Small intestine (tissue), 7 donors: ENCODE results near the gene KHDRBS2. TPM values are rescaled to one million over a fixed set of nuclear protein-coding genes. Genes with fewer than 3 reads are reported as not detected.
A peak's percentile ranks its signal among the peaks of the same experiment; 100 is the strongest.

Experiments
- DNase-seq, 2 donors: peaks; one replicate each; pipeline versions ENCODE4 v3.0.0 to v3.0.0-alpha.2; 2013
- FAIRE-seq: peaks from 2 replicates; lab custom pipeline; 2012; peaks lifted over from hg19 to GRCh38; lab: Jason Lieb, UNC
- H3K27ac ChIP-seq, 3 donors: one replicate each; pipeline ENCODE4 v1.5.1; 2013; ENCODE audit warnings: low read length in 2 of 3, mild to moderate bottlenecking in 2 of 3, control low read depth in 1 of 3, inconsistent platforms in 1 of 3, low read depth in 1 of 3, moderate library complexity in 1 of 3
- H3K27me3 ChIP-seq, 3 donors: one replicate each; pipeline ENCODE4 v1.6.1; 2013; ENCODE audit warnings: low read length in 3 of 3, inconsistent platforms in 1 of 3; ENCODE audit not compliant: control insufficient read depth in 3 of 3, insufficient read depth in 3 of 3
- H3K36me3 ChIP-seq, 3 donors: one replicate each; pipeline ENCODE4 v1.6.1; 2013; ENCODE audit warnings: low read length in 3 of 3, inconsistent platforms in 1 of 3, low read depth in 1 of 3, mild to moderate bottlenecking in 1 of 3, moderate library complexity in 1 of 3; ENCODE audit not compliant: control insufficient read depth in 3 of 3, insufficient read depth in 2 of 3
- H3K4me1 ChIP-seq, 3 donors: one replicate each; pipeline ENCODE4 v1.6.1; 2013; ENCODE audit warnings: low read length in 2 of 3, inconsistent platforms in 1 of 3, low read depth in 1 of 3, mild to moderate bottlenecking in 1 of 3, moderate library complexity in 1 of 3; ENCODE audit not compliant: control insufficient read depth in 3 of 3, insufficient read depth in 2 of 3
- H3K4me3 ChIP-seq, 3 donors: one replicate each; pipeline ENCODE4 v1.5.1; 2013; ENCODE audit warnings: low read length in 3 of 3, control low read depth in 1 of 3, inconsistent platforms in 1 of 3, low read depth in 1 of 3, mild to moderate bottlenecking in 1 of 3, moderate library complexity in 1 of 3
- H3K9me3 ChIP-seq, 2 donors: one replicate each; pipeline ENCODE4 v1.6.1; 2013; ENCODE audit warnings: low read depth in 1 of 2, low read length in 1 of 2; ENCODE audit not compliant: control insufficient read depth in 2 of 2, insufficient read depth in 1 of 2
- WGBS, 3 donors: extraction: QIAGEN DNeasy Blood & Tissue Kit; methylation state at CpG; one replicate each; pipeline ENCODE4 v1.1.7; 2013; 5-methylcytosine and 5-hydroxymethylcytosine counted together
- polyA plus RNA-seq, 4 donors: library from polyadenylated mRNA; stranded (reverse) in 3 of 4; unstranded in 1 of 4; fragments of 200-250 nt in 3 of 4; fragments of 120-200 nt in 1 of 4; gene quantifications; one replicate each; pipeline versions ENCODE4 v1.2.1 to v1.2.3, GENCODE V29; 2013
- donor health status: healthy with polysubstance abuse.
- donor health status: control.
- donor health status: control.
- donor health status: Bipolar disorder and iron deficiency.
- donor health status: healthy.

The KHDRBS2 gene
- polyA plus RNA-seq, 4 donors, result 0.19 to 9.0 TPM; not detected in 2

DNA sequence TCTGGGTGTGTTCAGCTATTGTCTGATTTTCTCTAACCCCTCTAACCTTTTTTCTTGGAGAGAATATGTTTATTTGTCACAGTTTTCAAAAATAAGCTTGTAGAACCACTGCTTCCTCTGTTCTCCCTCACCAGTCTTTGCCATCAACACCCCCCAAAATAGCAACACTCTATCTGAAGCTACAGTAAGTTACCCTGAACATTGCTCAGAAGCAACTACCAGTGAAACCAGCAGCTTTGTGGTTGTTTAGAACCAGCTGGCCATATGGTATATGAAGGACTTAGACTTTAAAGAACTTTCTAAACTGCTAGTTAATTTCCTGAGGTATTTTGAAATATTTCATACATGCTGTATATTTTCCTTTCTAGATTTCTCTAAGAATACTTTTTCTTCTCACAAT, 242.9 kb downstream of the KHDRBS2 start:
- Histone ChIP-seq H3K4me3 (no peak overlapping the region), H3K9me3 (no peaks in the 10 kb centered on the region), H3K27me3 (no peaks in the 10 kb centered on the region), H3K4me1 (no peaks in the 10 kb centered on the region), H3K27ac (no peak overlapping the region), H3K36me3 (peaks cover 0 to 3% (median 0%) of the 10 kb centered on the region in 3 donors)
- DNase-seq (no peak), FAIRE-seq (no peak)

DNA sequence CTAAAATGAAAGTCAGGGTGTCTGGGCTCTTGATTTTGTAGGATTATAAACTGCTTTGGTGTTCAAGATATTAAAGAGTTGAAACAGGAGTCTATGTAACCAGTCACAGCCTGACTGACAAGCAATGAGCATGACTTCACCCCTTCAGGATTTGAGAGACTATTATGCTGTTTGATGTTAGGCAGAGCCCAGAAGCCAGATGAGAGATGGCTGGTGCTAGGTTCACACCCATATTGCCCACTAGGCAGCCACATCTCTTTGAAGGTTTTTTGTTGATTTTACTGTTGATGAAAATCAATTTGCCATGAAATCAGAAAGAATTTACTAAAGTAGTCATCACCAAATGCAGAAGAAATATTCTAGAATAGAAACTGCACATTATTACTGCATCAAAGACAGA, 243.6 kb downstream of the KHDRBS2 start:
- DNase-seq (no peak), FAIRE-seq (no peak)
- peaks cover 0 to 3% (median 0%) of the 10 kb centered on the region in 3 donors for H3K36me3 ChIP-seq
- no peaks in the 10 kb centered on the region for H3K4me1 ChIP-seq
- H3K27me3 ChIP-seq, result no peaks in the 10 kb centered on the region
- no peak overlapping the region for H3K4me3 ChIP-seq
- H3K27ac ChIP-seq, result no peak overlapping the region
- H3K9me3 ChIP-seq, result no peaks in the 10 kb centered on the region

DNA sequence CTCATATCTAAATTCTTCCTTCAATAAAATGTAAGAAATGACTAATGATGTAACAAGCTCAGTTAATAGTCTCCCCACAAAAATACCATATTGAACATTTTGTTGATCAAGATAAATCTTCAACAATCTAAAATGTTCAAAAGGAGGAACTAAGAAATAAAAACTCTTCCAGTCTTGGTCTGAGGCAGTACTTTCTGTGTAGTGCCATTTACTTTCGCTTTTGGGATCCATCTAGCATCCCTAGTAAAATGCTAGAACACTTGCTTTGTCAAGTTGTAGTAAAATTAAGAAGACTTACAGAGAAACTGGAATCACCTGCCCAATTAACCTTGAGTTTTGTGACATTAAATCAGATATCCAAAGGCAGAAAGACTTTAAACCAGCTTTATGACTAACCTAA, 246.4 kb downstream of the KHDRBS2 start:
- WGBS, 3 donors, result 58 to 79% (median 67%) methylated on average over 1 of the region's 1 CpG

DNA sequence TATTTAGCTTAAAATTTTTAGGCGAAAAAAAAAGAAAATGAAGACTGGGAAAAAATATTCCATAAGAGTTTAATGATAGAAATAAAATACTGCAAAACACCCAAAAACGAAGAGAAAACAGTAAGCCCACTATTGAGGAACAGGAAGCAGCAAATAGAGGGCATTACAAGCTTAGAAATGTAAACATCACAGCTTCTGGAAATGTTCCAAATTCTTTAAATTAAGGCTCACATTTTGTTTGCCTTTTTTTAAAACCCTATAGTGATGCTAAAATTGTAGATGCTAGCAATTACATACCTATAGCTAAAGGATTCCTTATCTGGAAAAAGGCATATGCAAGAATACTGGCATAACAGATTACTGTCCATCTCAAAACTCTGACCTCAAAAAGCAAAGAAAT, 248.6 kb downstream of the KHDRBS2 start:
- H3K9me3 ChIP-seq, result no peaks in the 10 kb centered on the region
- 60 to 71% (median 65%) methylated on average over 2 of the region's 2 CpGs for WGBS, 3 donors
- no peak for FAIRE-seq
- no peaks in the 10 kb centered on the region for H3K4me1 ChIP-seq
- H3K27ac ChIP-seq, result no peak overlapping the region
- no peak for DNase-seq
- H3K27me3 ChIP-seq, result no peaks in the 10 kb centered on the region
- H3K36me3 ChIP-seq, result no peaks in the 10 kb centered on the region
- no peak overlapping the region for H3K4me3 ChIP-seq

More for the DNA sequence above, 246.4 kb downstream of the KHDRBS2 start:
- DNase-seq (peak in 1 of 2 donors; percentile 6), FAIRE-seq (no peak)
- Histone ChIP-seq H3K27me3 (no peaks in the 10 kb centered on the region), H3K4me1 (no peaks in the 10 kb centered on the region), H3K27ac (no peak overlapping the region), H3K9me3 (no peaks in the 10 kb centered on the region), H3K36me3 (peaks cover 0 to 3% (median 0%) of the 10 kb centered on the region in 3 donors), H3K4me3 (no peak overlapping the region)

DNA sequence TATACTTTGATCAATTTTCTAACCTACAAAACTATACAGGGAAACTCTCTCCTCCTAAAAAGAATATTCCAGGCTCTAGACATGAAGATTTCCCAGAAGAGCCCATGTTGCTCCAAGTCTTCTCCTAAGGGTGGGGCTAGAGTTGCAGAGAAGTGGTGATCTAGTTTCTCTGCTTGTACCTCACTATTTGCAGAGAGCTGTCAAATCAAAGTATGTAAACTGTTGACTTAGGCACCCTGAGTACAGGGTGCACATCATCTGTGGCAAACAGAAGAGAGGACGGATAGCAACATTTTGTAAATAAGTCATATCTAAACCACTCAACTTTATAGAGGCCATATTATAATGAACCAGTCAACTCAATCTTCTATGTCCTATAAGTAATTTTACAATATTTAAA, 250.1 kb downstream of the KHDRBS2 start:
- Histone ChIP-seq H3K36me3 (no peaks in the 10 kb centered on the region), H3K4me3 (no peak overlapping the region), H3K9me3 (no peaks in the 10 kb centered on the region), H3K27ac (no peak overlapping the region), H3K4me1 (no peaks in the 10 kb centered on the region), H3K27me3 (no peaks in the 10 kb centered on the region)
- no peak for DNase-seq
- 79 to 93% (median 84%) methylated on average over 1 of the region's 1 CpG for WGBS, 3 donors
- no peak for FAIRE-seq

DNA sequence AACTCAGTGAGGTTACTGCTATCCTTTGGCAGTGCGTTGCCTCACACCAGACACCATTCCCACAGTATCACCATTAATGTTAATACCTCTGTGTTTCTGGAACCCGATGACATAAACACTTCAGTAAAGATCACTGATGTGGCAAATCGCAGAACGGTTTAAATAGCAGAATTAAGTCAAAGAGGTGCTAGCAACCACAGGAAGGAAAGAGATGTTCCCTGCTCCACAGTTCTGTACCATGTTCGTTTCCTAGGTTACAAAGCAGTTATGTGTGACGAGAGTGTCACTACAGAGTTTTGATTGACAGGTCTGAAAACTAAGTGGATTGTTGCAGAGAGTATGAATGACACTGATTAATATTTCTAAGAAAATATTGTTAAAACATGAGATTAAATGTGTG, 272.3 kb downstream of the KHDRBS2 start:
- peaks cover 0 to 6% (median 0%) of the 10 kb centered on the region in 3 donors for H3K36me3 ChIP-seq
- H3K4me1 ChIP-seq, result no peaks in the 10 kb centered on the region
- DNase-seq, result no peak
- H3K9me3 ChIP-seq, result peaks cover 0 to 9% of the 10 kb centered on the region in 2 donors
- no peak for FAIRE-seq
- H3K27me3 ChIP-seq, result no peaks in the 10 kb centered on the region
- H3K4me3 ChIP-seq, result no peak overlapping the region
- WGBS, 3 donors, result 66 to 80% (median 72%) methylated on average over 6 of the region's 6 CpGs
- no peak overlapping the region for H3K27ac ChIP-seq

DNA sequence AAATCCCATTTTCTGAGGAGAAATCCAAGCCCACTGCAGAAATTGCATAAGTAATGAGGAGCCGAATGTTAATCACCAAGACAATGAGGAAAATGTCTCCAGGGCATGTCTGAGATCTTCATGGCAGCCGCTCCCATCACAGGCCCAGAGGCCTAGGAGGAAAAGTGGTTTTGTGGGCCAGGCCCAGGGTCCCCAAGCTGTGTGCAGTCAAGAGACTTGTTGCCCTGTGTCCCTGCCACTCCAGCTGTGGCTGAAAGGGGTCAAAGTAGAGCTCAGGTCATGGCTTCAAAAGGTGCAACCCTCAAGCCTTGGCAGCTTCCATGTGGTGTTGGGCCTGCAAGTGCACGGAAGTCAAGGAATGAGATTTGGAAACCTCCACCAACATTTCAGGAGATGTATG, 276.6 kb downstream of the KHDRBS2 start:
- Histone ChIP-seq H3K9me3 (peaks cover 0 to 6% of the 10 kb centered on the region in 2 donors), H3K27ac (no peak overlapping the region), H3K27me3 (no peaks in the 10 kb centered on the region), H3K36me3 (peaks cover 0 to 6% (median 0%) of the 10 kb centered on the region in 3 donors), H3K4me1 (no peaks in the 10 kb centered on the region), H3K4me3 (no peak overlapping the region)
- 91 to 93% (median 92%) methylated on average over 3 of the region's 3 CpGs for WGBS, 3 donors
- DNase-seq (no peak), FAIRE-seq (no peak)

DNA sequence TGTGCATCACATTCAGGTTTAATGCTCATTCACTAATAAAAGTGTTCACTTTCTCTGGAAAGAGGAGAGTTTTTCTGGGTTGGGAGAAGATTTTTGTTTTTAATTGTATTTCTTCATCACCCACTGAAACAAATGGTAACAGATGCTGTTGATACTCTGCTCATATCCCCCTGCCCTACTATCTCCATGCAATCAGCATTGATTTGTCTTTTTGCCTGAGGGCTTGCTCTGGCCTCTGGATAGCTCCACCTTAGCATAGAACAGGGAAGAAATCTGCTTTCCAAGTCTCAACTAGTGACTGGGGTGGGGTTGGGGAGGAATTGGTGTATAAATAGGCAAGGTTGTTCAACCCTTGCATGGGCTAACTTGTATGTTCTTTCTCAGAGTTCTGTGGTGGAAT, 296.4 kb downstream of the KHDRBS2 start:
- DNase-seq (no peak), FAIRE-seq (no peak)
- Histone ChIP-seq H3K27me3 (no peaks in the 10 kb centered on the region), H3K36me3 (no peaks in the 10 kb centered on the region), H3K9me3 (no peaks in the 10 kb centered on the region), H3K27ac (no peak overlapping the region), H3K4me1 (no peaks in the 10 kb centered on the region), H3K4me3 (no peak overlapping the region)

DNA sequence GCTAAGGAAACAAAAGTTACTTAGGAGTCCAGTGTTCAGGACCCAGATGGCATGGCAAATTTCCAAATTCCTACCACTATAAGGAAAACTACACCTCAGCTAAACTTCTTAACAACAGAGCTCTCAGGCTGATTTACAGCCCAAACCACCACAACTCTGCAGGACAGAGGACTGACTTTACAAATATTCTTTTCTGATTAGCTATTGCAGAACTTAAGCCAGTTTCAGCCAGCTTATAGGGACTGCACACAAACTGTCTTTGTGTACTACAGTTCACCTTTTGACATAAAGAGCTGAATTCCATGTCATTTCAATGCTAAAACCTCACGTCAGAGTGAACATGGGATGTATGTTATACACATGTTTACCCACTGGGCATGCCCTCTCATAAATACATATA, 305.4 kb downstream of the KHDRBS2 start:
- H3K9me3 ChIP-seq, result no peaks in the 10 kb centered on the region
- DNase-seq (no peak), FAIRE-seq (no peak)
- no peaks in the 10 kb centered on the region for H3K27me3 ChIP-seq
- H3K27ac ChIP-seq, result no peak overlapping the region
- 68 to 92% (median 81%) methylated on average over 1 of the region's 1 CpG for WGBS, 3 donors
- no peaks in the 10 kb centered on the region for H3K36me3 ChIP-seq
- no peaks in the 10 kb centered on the region for H3K4me1 ChIP-seq
- H3K4me3 ChIP-seq, result no peak overlapping the region
